Umbilical cord (tissue), 2 donors: Measurements from ENCODE around the gene UNC13B. TPM values are rescaled to one million over a fixed set of nuclear protein-coding genes. Genes with fewer than 3 reads are reported as not detected.
"Not testable (repeated sequence)": the region's sequence is repeated elsewhere in the genome, so short reads cannot be mapped to it uniquely, and the experiment has no call there.

Source experiments
- DNase-seq: peaks from one replicate; pipeline ENCODE4 v3.0.0-alpha.2; 2015; ENCODE audit warnings: low spot score
- total RNA-seq: library from RNA; depleted of rRNA; stranded (reverse); fragments of >200 nt; gene quantifications from one replicate; pipeline ENCODE4 v1.2.3, GENCODE V29; 2014; ENCODE audit warnings: low replicate concordance; ENCODE audit not compliant: insufficient read depth

Gene UNC13B
- total RNA-seq, 1 donor from 2014 or later, result 12.0 TPM

GRCh38 chr9:35374910-35375309 lies 213.1 kb downstream of the UNC13B start:
- no peak for DNase-seq

- no peak for DNase-seq
Measured at GRCh38 chr9:35380039-35380438, 218.2 kb downstream of the UNC13B start.

- no peak for DNase-seq
Measured at GRCh38 chr9:35380619-35381018, 218.8 kb downstream of the UNC13B start.

GRCh38 chr9:35385042-35385441 lies 223.2 kb downstream of the UNC13B start:
- DNase-seq, result peak; percentile 74

- no peak for DNase-seq
Measured at GRCh38 chr9:35395076-35395705, 233.4 kb downstream of the UNC13B start.

- no peak for DNase-seq
Measured at GRCh38 chr9:35395706-35396101, 233.9 kb downstream of the UNC13B start.

- DNase-seq, result no peak
Measured at GRCh38 chr9:35396560-35397215, 234.9 kb downstream of the UNC13B start.

GRCh38 chr9:35397216-35397698 lies 235.4 kb downstream of the UNC13B start:
- DNase-seq, result no peak

GRCh38 chr9:35397923-35398322 lies 236.1 kb downstream of the UNC13B start:
- no peak for DNase-seq

- DNase-seq, result no peak
Measured at GRCh38 chr9:35398651-35399335, 237.0 kb downstream of the UNC13B start.

GRCh38 chr9:35404865-35405264 lies 243.1 kb downstream of the UNC13B start:
- DNase-seq, result no peak

GRCh38 chr9:35406183-35406959 lies 244.6 kb downstream of the UNC13B start:
- DNase-seq, result no peak

- no peak for DNase-seq
Measured at GRCh38 chr9:35407846-35408245, 246.0 kb downstream of the UNC13B start.

GRCh38 chr9:35409434-35409833 lies 247.6 kb downstream of the UNC13B start:
- DNase-seq, result not testable (repeated sequence)

- DNase-seq, result no peak
Measured at GRCh38 chr9:35414889-35415288, 253.1 kb downstream of the UNC13B start.

GRCh38 chr9:35415402-35416097 lies 253.7 kb downstream of the UNC13B start:
- no peak for DNase-seq

GRCh38 chr9:35416098-35416427 lies 254.3 kb downstream of the UNC13B start:
- DNase-seq, result no peak

GRCh38 chr9:35422346-35422745 lies 260.5 kb downstream of the UNC13B start:
- no peak for DNase-seq

- DNase-seq, result no peak
Measured at GRCh38 chr9:35422753-35423152, 260.9 kb downstream of the UNC13B start.

- no peak for DNase-seq
Measured at GRCh38 chr9:35423499-35423898, 261.7 kb downstream of the UNC13B start.
